NCI-H2107 treated with DMSO at 0.1 percent for 48 hours (cell line): Measurements from ENCODE around the gene AKT1.

Experiments
- DNase-seq: peaks from one replicate; lab custom pipeline; 2025; ENCODE audit not compliant: unreplicated experiment; lab: John Stamatoyannopoulos, UW

AKT1 gene

GRCh38 chr14:104773505-104774452 is 21.8 kb downstream of the AKT1 start:
- DNase-seq, result no peak

DNA sequence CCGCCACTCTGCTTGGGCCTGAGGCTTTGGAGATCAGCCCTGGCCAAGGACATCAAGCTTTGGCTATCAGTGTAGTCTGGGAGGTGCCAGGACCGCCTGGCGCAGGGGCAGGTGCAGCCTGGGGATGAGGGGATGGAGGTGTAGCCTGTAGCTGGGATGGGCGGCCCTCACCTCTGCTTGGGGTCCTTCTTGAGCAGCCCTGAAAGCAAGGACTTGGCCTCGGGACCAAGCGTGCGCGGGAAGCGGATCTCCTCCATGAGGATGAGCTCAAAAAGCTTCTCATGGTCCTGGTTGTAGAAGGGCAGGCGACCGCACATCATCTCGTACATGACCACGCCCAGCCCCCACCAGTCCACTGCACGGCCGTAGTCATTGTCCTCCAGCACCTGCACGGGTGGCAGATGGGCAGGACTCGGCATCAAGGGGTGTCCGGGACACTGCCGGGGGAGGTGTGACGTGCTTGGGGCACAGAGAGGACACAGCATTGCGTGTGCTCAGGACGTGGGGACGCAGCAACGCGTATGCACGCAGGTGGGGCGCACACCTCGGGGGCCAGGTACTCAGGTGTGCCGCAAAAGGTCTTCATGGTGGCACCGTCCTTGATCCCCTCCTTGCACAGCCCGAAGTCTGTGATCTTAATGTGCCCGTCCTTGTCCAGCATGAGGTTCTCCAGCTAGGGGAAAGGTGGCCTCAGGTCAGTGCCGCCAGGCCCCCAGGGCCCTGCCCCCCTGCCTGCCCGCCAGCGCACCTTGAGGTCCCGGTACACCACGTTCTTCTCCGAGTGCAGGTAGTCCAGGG is 22.6 kb downstream of the AKT1 start:
- no peak for DNase-seq

DNA sequence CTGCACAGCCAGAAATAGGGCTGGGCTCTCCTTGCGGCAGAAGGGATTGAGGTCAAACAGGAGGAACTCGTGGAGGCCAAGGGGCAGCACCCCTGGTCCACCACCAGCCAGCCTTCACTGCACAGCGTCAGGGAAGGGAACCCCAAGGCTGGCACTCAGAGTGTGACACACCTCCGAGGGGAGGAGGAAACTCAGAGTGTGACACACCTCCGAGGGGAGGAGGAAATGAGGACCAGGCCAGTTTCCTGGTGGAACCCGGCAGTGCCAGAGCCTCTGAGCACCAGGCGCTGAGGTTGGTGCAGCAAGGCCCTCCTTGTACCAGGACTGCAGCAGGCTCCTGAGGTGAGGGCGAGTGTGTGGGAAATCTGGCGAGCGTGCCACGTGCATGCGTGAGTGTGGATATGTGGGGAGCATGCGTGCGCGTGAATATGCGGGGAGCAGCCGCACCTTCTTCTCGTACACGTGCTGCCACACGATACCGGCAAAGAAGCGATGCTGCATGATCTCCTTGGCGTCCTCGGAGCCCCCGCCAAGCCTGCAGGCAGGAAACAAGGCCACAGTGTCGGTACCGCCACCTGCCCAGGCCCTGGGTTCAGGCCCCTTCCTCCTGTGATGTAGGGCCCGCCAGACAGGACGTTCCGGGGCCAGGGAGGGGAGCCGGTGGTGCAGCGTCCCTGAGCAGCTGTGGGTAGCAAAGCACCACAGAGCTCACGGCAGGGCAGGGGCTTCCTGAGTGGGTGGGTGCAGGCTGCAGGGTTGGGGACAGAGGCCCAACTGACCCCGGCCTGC is 23.4 kb downstream of the AKT1 start:
- DNase-seq, result no peak

DNA sequence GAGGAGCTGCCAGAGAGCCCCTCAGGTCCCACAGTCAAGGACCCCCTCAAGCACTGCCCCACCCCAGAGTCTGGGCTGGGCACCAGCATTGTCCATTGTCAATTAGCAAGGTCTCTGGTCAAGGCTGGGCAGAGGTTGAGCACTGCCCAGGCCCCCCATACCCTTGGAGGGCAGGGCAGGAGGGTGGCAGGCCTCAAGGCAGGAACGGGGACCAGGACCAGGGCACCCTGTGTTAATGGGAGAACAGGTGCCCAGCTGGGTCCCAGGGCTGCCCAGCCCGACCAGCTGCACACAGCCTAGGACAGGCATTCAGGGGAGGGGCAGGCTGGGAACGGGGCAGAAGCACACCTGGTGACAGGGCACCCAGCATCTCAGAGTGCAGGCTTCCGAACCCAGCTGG is 24.2 kb downstream of the AKT1 start:
- no peak for DNase-seq

GRCh38 chr14:104770851-104771272 is 24.7 kb downstream of the AKT1 start:
- no peak for DNase-seq

- no peak for DNase-seq
These were observed 25.4 kb downstream of the AKT1 start for GRCh38 chr14:104770072-104770579.

DNA sequence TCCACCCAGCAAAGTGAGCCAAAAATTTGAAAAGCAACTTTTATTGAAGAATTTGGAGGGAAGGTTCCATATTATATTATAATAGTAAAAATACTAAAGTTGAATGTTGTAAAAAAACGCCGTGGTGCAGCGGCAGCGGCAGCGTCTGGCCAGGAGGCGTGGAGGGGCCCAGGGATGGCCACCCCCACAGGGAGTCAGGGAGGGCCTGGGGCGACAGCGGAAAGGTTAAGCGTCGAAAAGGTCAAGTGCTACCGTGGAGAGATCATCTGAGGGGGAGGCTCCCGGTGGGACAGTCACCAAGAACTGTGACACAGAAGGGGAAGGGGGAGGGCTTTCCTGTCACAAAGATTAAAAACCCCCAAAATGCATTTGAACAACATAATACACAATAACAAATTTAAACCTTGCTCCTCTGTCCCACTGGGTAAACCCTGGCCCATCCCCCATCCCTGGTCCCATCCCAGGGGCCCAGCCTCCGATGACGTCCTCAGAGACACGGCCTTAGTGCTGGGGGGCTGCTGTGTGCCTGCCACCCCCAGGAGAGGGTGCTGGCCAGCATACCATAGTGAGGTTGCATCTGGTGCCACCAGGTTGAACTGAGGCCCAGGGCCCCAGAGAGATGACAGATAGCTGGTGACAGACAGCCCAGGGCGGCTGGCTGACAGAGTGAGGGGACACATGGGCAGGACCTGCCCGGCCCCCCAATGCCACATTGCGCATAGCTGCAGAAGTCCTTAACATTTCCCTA is 26.1 kb downstream of the AKT1 start:
- no peak for DNase-seq

DNA sequence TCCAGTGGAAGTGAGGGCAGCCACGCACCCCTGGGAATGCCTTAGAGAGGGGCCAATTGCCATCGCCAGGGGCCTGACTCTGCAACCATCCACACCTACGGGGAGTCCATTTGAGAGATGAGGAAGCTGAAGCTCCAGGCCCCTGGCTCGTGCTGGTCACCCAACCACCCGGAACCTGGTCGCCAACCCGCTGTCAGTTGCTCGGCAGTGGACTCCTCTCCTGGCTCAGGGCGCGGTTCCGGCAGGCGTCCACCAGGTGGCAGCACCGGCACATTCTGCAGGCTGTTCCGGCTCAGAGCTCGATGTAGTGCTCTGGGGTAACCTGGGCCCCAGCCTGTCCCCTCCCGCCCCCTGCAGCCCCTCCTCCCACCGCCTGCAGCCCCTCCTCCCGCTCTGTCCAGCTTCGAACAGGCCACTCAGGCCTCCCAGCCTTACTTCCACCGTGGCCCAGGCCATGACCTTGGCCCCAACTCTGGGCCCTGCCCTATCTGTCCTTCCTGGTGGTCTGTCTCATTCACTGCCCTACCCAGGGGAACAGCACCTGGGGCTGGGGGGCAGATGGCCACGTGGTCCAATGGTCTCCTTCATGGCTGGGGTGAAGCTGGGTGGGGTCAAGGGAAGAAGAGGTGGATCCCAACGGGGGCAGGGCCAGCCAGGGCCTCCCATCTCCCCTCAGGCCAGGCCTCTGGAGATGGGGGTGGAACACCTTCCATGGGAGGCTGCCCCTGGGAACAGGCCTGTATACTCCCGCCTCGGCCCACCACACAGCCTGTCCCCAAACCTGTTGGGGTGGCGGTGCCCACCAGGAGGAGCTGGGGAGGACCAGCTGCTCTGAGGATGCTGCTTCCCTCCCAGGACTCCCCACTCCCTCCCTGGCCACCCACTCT is 26.9 kb downstream of the AKT1 start:
- DNase-seq, result peak; percentile 44

- DNase-seq, result no peak
These were observed 28.0 kb downstream of the AKT1 start for GRCh38 chr14:104767634-104767918.

DNA sequence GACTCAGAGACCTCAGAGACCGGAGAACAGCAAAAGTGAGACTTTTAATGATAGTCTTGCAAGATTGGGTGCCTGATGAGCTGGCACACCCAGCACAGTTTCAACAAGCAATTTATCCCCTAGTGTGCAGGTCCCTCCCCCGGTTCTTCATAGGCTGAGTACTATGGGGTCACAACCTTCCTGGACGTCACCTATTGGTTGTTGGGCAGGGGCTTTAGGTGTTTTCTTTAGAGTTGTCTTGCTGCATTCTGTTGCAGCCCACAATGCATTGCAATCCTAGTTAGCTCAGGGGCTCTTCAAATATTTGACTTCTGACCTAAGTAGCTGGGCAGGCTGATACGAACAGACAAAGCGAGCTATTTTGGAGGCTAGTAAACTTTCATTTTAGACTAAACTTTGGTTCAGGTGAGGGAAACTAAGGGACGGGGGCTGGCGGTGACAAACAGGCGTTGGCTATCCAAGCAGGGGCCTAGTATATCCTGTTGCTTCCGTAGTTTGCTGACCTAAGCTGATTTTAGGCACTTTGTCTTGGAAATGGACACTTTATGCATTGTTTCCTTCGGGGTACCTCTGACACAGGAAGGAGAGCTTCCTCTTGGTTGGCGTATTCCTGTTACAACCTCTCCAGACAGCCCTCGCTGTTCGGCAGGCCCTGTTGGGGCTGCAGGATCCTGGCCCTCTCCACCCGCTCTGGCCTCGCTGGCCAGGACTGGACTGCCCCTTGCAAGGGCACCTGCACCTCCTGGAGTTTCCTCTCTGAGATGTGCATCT is 28.5 kb downstream of the AKT1 start:
- DNase-seq, result no peak

DNA sequence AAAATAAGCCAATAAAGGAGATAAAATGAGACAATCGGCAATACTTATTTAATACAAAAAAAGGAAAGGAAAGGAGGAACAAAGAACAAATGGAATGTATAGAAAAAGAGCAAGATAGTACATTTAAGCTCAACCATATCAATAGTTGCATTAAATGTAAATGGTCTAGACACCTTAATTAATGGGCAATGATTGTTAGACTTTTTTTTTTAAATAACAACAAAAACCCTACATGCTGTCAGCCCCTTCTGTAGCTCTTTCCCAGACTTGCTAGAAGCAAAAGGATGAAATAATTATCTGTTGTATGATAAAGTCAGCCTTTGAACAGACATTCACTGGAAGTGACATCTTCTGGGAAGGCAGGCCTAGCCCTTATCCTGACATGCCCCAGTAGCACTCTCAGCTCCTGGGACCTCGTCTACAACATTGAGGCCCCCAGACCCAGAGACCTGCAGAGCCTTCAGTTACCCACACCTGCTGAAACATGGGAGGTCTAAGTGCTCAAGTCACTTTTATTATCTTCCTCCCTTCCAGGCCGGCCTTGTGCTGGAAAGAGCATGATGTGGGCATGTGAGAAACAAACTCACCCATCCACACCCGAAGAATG is 29.2 kb downstream of the AKT1 start:
- DNase-seq, result no peak

- DNase-seq, result no peak
These were observed 30.0 kb downstream of the AKT1 start for GRCh38 chr14:104765517-104765916.

- DNase-seq, result no peak
These were observed 36.3 kb downstream of the AKT1 start for GRCh38 chr14:104758981-104759969.

DNA sequence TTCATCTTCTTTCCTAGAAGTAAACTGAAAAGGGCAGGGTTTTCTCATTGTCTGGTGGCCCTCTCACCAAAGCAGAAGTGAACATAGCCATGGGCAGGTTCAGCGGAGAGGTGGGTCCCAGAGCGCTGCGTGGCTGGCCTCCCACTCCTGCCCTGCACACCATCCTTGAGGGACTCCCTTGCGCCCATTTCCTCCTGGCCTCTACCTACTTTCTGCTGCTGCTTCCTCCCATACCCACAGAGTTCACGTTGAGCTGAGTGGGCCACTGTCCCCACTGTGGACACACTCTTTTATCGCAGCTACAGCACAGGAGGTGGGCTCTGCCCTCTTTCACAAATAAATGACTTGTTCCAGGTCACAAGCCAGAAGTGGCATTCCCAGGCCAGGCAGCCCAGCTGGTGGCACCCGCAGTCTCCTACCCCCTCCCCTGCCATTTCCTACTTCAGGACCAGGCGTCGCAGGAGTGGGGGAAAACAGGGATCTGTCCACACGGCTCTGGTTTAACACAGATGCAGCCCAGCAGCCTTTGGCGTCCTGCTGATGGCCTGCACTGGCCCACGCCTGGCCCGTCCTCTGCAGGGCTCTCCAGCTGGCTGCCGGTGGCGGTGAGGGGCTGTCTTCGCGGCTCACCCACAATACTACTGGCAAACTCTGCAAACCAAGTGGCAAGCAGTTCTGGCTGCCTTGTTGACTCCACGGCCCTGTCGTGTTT is 37.7 kb downstream of the AKT1 start:
- no peak for DNase-seq

GRCh38 chr14:104757238-104757585 is 38.3 kb downstream of the AKT1 start:
- no peak for DNase-seq

GRCh38 chr14:104756477-104757237 is 38.9 kb downstream of the AKT1 start:
- no peak for DNase-seq
